SU-DHL-6 (cell line): ENCODE results near the gene ACACA.

Experiments
- H2AFZ ChIP-seq: fragments of 200-600 bp; sonication (generic); 2 replicates; pipeline ENCODE4 v1.6.1; 2014; ENCODE audit warnings: low read depth, mild to moderate bottlenecking, moderate library complexity, mixed read lengths, antibody characterized with exemption, low read length; ENCODE audit not compliant: severe bottlenecking
- H3F3A ChIP-seq: fragments of 200-600 bp; shearing (Covaris generic); 2 replicates; pipeline ENCODE4 v1.6.0; 2016; ENCODE audit warnings: antibody characterized with exemption, mild to moderate bottlenecking; ENCODE audit not compliant: insufficient read depth
- H3K27ac ChIP-seq: fragments of 200-600 bp; sonication (generic); 2 replicates; pipeline ENCODE4 v1.5.1; 2016; ENCODE audit warnings: low read depth, mild to moderate bottlenecking, low read length, moderate library complexity, mixed read lengths
- H3K27me3 ChIP-seq: fragments of 200-600 bp; sonication (generic), shearing (Covaris generic); 2 replicates; pipeline ENCODE4 v1.6.0; 2014; ENCODE audit warnings: mild to moderate bottlenecking, low read length
- H3K36me3 ChIP-seq: fragments of 200-600 bp; sonication (generic); 2 replicates; pipeline ENCODE4 v1.6.1; 2014; ENCODE audit warnings: mild to moderate bottlenecking, low read length, mixed read lengths
- H3K4me2 ChIP-seq: fragments of 300-600, 200-600 bp; shearing (Covaris generic), sonication (generic); 2 replicates; pipeline ENCODE4 v1.6.0; 2014; ENCODE audit warnings: low read length, low read depth, mild to moderate bottlenecking; ENCODE audit not compliant: poor library complexity, severe bottlenecking
- H3K4me3 ChIP-seq: fragments of 200-600 bp; sonication (generic); 2 replicates; pipeline ENCODE4 v1.5.1; 2014; ENCODE audit warnings: antibody characterized with exemption, low read length, mild to moderate bottlenecking, mixed read lengths; ENCODE audit not compliant: insufficient read depth, poor library complexity, severe bottlenecking
- H3K79me2 ChIP-seq: fragments of 200-600 bp; sonication (generic); 2 replicates; pipeline ENCODE4 v1.6.1; 2014; ENCODE audit warnings: mild to moderate bottlenecking, low read length, moderate library complexity; ENCODE audit not compliant: insufficient read depth
- H3K9ac ChIP-seq: fragments of 200-600 bp; sonication (generic); 2 replicates; pipeline ENCODE4 v1.7.0; 2014; ENCODE audit warnings: mild to moderate bottlenecking, low read length
- H3K9me2 ChIP-seq: fragments of 200-600 bp; sonication (generic); replicated peaks from 2 replicates; pipeline ENCODE4 v1.6.1; 2014; ENCODE audit warnings: low read length; ENCODE audit not compliant: insufficient read depth
- H3K9me3 ChIP-seq: fragments of 200-600 bp; sonication (generic); 2 replicates; pipeline ENCODE4 v1.6.1; 2014; ENCODE audit warnings: low read length, mixed read lengths; ENCODE audit not compliant: insufficient read depth
- H4K20me1 ChIP-seq: fragments of 200-600 bp; sonication (generic); 2 replicates; pipeline ENCODE4 v1.6.1; 2014; ENCODE audit warnings: low read depth, mild to moderate bottlenecking, antibody characterized with exemption, low read length, moderate library complexity, mixed read lengths
- EZH2phosphoT487 ChIP-seq: fragments of 200-600 bp; sonication (generic), shearing (Covaris generic); conservative IDR thresholded peaks from 2 replicates; pipeline ENCODE4 v1.6.1; 2018; ENCODE audit warnings: mild to moderate bottlenecking, antibody characterized with exemption, low read length, moderate library complexity, mixed read lengths
- TF ChIP-seq, protein P1 (sequence below): fragments of 200-600 bp; sonication (generic); IDR thresholded peaks from one replicate; pipeline ENCODE4 v1.5.1; 2017; ENCODE audit warnings: antibody characterized with exemption, mild to moderate bottlenecking, low read length, moderate library complexity; ENCODE audit not compliant: insufficient read depth, poor library complexity, severe bottlenecking

Gene ACACA

GRCh38 chr17:37188157-37188556 lies 218.5 kb downstream of the ACACA start:
- Histone ChIP-seq H3K4me3 (no peak overlapping the region), H3K27me3 (no peaks in the 10 kb centered on the region), H3F3A (no peaks in the 10 kb centered on the region), H3K36me3 (peaks cover 32% of the 10 kb centered on the region; the same call in 1 of the 2 replicates), H3K27ac (no peak overlapping the region), H4K20me1 (no peaks in the 10 kb centered on the region), H3K9me3 (no peaks in the 10 kb centered on the region), H3K4me2 (no peak overlapping the region), H3K9me2 (no peaks in the 10 kb centered on the region), H2AFZ (no peak overlapping the region), H3K79me2 (no peaks in the 10 kb centered on the region), H3K9ac (no peak overlapping the region)
- TF ChIP-seq, protein P1, sequence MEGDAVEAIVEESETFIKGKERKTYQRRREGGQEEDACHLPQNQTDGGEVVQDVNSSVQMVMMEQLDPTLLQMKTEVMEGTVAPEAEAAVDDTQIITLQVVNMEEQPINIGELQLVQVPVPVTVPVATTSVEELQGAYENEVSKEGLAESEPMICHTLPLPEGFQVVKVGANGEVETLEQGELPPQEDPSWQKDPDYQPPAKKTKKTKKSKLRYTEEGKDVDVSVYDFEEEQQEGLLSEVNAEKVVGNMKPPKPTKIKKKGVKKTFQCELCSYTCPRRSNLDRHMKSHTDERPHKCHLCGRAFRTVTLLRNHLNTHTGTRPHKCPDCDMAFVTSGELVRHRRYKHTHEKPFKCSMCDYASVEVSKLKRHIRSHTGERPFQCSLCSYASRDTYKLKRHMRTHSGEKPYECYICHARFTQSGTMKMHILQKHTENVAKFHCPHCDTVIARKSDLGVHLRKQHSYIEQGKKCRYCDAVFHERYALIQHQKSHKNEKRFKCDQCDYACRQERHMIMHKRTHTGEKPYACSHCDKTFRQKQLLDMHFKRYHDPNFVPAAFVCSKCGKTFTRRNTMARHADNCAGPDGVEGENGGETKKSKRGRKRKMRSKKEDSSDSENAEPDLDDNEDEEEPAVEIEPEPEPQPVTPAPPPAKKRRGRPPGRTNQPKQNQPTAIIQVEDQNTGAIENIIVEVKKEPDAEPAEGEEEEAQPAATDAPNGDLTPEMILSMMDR, result no peak
- no peak for TF ChIP-seq EZH2phosphoT487

DNA sequence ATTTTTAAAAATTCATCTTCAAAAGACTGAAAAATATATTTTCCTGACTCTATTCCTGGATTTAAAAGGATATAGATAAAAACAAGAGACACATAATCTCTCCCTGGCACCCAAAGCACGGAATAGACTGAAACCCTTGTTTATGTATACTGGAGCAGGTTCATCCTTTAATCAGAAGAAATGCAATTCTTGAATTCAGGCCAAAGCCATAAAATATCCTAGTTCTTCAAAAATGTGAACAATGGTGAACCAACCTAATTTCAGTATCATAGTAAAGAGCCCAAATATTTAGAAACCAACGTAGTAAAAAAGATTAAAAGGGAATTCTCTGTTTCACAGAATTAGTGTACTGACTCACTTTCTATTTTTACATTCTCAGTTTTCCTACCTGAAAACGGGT lies 219.4 kb downstream of the ACACA start:
- H3K9me3 ChIP-seq, result no peaks in the 10 kb centered on the region
- H2AFZ ChIP-seq, result no peak overlapping the region
- H3F3A ChIP-seq, result no peaks in the 10 kb centered on the region
- H3K79me2 ChIP-seq, result no peaks in the 10 kb centered on the region
- no peaks in the 10 kb centered on the region for H3K27me3 ChIP-seq
- H3K9me2 ChIP-seq, result no peaks in the 10 kb centered on the region
- no peak overlapping the region for H3K4me3 ChIP-seq
- no peak overlapping the region for H3K9ac ChIP-seq
- no peak overlapping the region for H3K27ac ChIP-seq
- TF ChIP-seq EZH2phosphoT487, result no peak
- TF ChIP-seq, protein P1, result no peak
- H3K36me3 ChIP-seq, result peaks cover 28% of the 10 kb centered on the region; the same call in 1 of the 2 replicates
- H4K20me1 ChIP-seq, result no peaks in the 10 kb centered on the region
- no peak overlapping the region for H3K4me2 ChIP-seq

GRCh38 chr17:37182786-37183465 lies 223.7 kb downstream of the ACACA start:
- Histone ChIP-seq H3K27ac (no peak overlapping the region), H3K36me3 (peaks cover 28% of the 10 kb centered on the region), H3K9me3 (no peaks in the 10 kb centered on the region), H4K20me1 (no peaks in the 10 kb centered on the region), H2AFZ (no peak overlapping the region), H3K4me2 (no peak overlapping the region), H3K9ac (no peak overlapping the region), H3F3A (no peaks in the 10 kb centered on the region), H3K79me2 (no peaks in the 10 kb centered on the region), H3K9me2 (no peaks in the 10 kb centered on the region), H3K27me3 (no peaks in the 10 kb centered on the region), H3K4me3 (no peak overlapping the region)
- TF ChIP-seq, protein P1, result no peak
- no peak for TF ChIP-seq EZH2phosphoT487
